Uterus (tissue), 2 donors: ENCODE data around the gene PCED1B.

Source experiments
- CTCF ChIP-seq, 4 experiments: fragments of 200-600 bp in 2 of 4; fragments of 450-650 bp in 2 of 4; sonication (generic) in 2 of 4; IDR thresholded peaks; one replicate each; pipeline ENCODE4 v1.5.1; 2016 to 2019; ENCODE audit warnings: antibody characterized with exemption in 4 of 4, mild to moderate bottlenecking in 2 of 4, moderate library complexity in 1 of 4
- POLR2A ChIP-seq, 2 donors: fragments of 450-650 bp; IDR thresholded peaks; one replicate each; pipeline ENCODE4 v1.6.1; 2016; ENCODE audit warnings: antibody characterized with exemption in 2 of 2, mild to moderate bottlenecking in 1 of 2, moderate library complexity in 1 of 2

GRCh38 chr12:47097276-47097896, 18.0 kb downstream of the PCED1B start:
- TF ChIP-seq CTCF (IDR thresholded peaks at IDR 0.05) (no peak), POLR2A (IDR thresholded peaks at IDR 0.05) (no peak)
